ENCODE data around the gene PPDPF.

Gene PPDPF

DNA sequence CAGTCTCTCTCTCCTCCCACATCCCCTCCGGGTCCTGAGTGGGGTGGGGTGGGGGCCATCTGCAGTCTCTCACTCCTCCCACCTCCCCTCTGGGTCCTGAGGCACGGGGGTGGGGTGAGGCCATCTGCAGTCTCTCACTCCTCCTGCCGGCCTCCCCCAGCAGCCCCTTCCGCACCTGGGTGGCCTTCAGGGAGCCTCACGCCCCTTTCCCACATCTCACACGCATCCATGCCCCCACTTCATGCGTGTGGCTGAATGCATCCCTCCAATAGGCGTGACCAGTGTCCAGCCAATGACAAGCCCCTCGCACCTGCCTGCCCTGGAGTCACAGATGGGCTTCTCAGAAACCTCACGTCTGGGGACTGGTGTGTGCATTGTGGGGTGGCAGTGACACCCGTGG lies 28.0 kb downstream of the PPDPF start:
- no peak for TF ChIP-seq CTCF (IDR thresholded peaks at IDR 0.05; ENCODE audit: borderline replicate concordance, control extremely low read depth, extremely low read depth, insufficient read depth, missing control alignments)
- DNase-seq (ENCODE audit: low spot score) = no peak
- in situ Hi-C loops (cut with MboI; ENCODE audit: low sequenced_read_pairs, unreplicated experiment) = loop anchor here (25.0 kb wide), 1 partner anchor 314 kb away; the partner anchor contains the start of genes ABHD16B and TPD52L2

GRCh38 chr20:63549019-63549418 lies 28.5 kb downstream of the PPDPF start:
- no peak for TF ChIP-seq CTCF (IDR thresholded peaks at IDR 0.05; ENCODE audit: borderline replicate concordance, control extremely low read depth, extremely low read depth, insufficient read depth, missing control alignments)
- no peak for DNase-seq (ENCODE audit: low spot score)
- in situ Hi-C loops (cut with MboI; ENCODE audit: low sequenced_read_pairs, unreplicated experiment) = loop anchor here (25.0 kb wide), 1 partner anchor 313 kb away; the partner anchor contains the start of genes ABHD16B and TPD52L2

GRCh38 chr20:63549679-63550282 lies 29.2 kb downstream of the PPDPF start:
- in situ Hi-C loops (cut with MboI; ENCODE audit: low sequenced_read_pairs, unreplicated experiment) = loop anchor here (25.0 kb wide), 1 partner anchor 313 kb away; the partner anchor contains the start of genes ABHD16B and TPD52L2
- TF ChIP-seq CTCF (IDR thresholded peaks at IDR 0.05; ENCODE audit: borderline replicate concordance, control extremely low read depth, extremely low read depth, insufficient read depth, missing control alignments) = no peak
- no peak for DNase-seq (ENCODE audit: low spot score)

DNA sequence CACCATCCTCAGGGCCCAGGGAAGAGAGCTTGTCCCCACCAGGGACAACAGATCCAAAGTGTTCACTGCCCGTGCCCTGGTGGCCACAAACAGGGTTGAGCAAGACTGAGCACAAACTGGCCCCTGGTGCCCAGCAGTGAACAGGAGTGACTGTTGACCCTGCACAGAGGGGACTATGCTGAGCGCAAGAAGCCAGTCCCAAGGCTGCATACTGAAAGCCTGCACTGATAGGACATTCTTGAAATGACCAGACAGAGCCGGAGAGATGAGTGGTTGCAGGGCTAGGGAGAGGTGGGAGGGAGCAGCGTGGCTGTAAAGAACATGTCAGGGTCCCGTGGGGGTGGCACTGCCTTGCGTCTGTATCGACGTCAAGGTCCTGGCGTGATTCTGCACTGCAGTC lies 30.5 kb downstream of the PPDPF start:
- TF ChIP-seq CTCF (IDR thresholded peaks at IDR 0.05; ENCODE audit: borderline replicate concordance, control extremely low read depth, extremely low read depth, insufficient read depth, missing control alignments) = no peak
- no peak for DNase-seq (ENCODE audit: low spot score)
- in situ Hi-C loops (cut with MboI; ENCODE audit: low sequenced_read_pairs, unreplicated experiment) = no loop called here

DNA sequence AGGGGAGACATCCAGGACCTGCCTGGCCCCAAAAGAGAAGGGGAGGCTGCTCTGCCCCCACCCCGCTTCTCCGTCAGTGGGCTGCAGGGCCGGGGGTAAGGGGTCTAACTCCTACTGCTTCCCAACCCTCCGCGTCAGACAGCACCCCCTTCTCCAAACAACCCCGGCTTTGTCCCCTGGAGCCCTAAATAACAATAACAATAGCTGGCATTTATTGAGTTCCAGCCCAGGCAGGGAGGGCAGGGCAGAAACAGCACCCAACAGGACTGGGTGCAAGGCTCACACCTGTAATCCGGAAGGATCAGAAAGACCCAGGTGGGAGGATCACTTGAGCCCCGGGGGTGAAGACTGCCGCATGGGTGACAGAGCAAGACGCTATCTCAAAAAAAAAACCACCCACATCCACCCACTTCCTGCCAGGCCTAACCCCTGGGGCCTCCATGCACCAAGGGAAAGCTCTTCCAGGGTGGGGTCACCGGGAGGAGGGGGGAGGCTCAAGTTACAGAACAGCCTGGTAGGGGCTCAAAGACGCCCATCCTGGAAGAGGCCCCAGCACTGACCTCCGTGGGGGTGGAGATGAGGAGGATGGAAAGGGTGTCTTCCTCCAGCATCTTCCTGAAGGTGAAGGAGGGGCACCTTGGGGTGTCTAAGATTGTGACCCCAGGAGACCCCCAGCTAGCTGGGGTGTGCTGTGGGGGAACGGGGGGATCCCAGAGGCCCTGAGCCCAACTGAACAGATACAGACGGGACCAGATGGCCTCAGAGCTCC lies 32.1 kb downstream of the PPDPF start:
- no peak for DNase-seq (ENCODE audit: low spot score)
- in situ Hi-C loops (cut with MboI; ENCODE audit: low sequenced_read_pairs, unreplicated experiment) = no loop called here
- no peak for TF ChIP-seq CTCF (IDR thresholded peaks at IDR 0.05; ENCODE audit: borderline replicate concordance, control extremely low read depth, extremely low read depth, insufficient read depth, missing control alignments)

DNA sequence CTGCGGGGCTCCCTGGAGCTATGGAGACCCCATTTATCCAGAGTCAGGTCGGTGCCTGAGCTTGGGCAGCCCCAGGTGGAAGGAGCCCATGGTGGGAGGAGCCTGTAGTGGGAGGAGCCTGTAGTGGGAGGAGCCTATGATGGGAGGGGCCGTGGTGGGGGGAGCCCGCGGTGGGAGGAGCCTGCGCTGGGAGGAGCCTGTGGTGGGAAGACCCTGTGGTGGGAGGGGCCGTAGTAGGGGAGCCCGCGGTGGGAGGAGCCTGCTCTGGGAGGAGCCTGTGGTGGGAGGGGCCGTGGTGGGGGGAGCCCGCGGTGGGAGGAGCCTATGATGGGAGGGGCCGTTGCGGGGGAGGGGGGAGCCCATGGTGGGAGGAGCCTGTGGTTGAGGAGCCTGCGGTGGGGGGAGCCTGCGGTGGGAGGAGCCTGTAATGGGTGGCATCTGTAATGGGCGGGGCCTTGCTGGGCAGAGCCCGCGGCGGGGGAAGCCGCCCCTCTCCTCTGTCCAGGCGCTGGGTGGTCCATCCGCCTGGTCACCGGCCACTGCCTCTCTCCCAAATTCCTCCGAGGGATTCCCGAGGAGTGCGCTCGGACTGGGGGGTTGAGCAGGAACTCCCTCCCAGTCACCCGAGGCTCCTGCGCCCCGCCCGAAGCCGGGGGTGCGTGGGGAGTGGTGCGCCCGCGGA lies 32.8 kb downstream of the PPDPF start:
- no peak for TF ChIP-seq CTCF (IDR thresholded peaks at IDR 0.05; ENCODE audit: borderline replicate concordance, control extremely low read depth, extremely low read depth, insufficient read depth, missing control alignments)
- in situ Hi-C loops (cut with MboI; ENCODE audit: low sequenced_read_pairs, unreplicated experiment) = no loop called here
- DNase-seq (ENCODE audit: low spot score) = peak; percentile 90

Data from GM13976 (cell line).